GM10847 (cell line): ENCODE data around the gene GPNMB.

ENCODE experiments used
- POLR2A ChIP-seq: IDR thresholded peaks from 2 replicates; pipeline ENCODE4 v1.6.1; 2011; ENCODE audit not compliant: insufficient read length; ENCODE audit errors: extremely low read depth

The GPNMB gene

GRCh38 chr7:23299770-23300300, 53.3 kb downstream of the GPNMB start:
- no peak for TF ChIP-seq POLR2A

DNA sequence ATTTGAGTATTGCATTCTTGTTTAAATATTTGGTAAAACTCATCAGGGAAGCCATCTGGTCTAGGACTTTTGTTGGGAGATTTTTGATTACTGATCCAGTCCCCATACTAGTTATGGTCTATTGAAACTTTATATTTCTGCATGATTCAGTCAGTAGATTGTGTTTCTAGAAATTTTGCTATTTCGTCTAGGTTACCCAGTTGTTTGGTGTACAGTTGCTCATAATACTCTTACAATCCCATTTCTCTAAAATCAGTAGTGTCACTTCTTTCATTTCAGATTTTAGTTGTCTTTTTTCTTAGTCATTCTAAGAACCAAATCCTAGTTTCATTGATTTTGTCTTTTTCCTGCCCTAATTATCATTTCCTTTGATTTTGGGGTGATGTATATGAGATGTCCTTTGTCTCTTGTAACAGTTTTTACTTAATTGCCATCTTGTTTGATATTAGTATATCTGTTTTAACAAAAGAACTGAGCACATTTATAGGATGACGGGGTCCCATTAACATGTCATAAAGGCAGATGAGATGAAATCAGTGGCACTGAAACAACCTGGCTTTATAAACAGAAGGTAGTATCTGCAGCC, 60.5 kb downstream of the GPNMB start:
- TF ChIP-seq POLR2A = no peak

- TF ChIP-seq POLR2A = no peak
Observed at GRCh38 chr7:23308754-23309153, 62.2 kb downstream of the GPNMB start.

DNA sequence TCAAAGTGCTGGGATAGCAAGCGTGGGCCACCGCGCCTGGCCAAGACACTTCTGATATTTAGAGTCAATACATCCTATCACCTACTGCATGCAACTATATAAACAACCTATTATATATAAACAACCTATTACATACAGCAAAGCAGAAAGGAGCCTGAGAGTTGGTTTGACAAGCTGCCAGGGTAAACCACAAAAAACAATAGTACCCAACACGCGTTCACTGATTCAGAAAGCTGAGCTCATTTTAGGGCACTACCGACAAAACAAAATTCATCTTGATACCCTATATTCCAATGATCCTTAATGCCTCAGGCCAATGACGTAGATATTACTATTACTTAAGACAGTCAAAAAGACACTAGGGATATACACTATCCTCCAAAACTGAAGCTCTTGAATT, 68.8 kb downstream of the GPNMB start:
- TF ChIP-seq POLR2A = no peak
